NCI-H187 (cell line): ENCODE results near the gene SHB.
"Not testable (repeated sequence)": the region's sequence is repeated elsewhere in the genome, so short reads cannot be mapped to it uniquely, and the experiment has no call there.

Experiments
- DNase-seq, 2 experiments: peaks; one replicate each; lab custom pipeline; 2025; lab: John Stamatoyannopoulos, UW

Gene SHB

DNA sequence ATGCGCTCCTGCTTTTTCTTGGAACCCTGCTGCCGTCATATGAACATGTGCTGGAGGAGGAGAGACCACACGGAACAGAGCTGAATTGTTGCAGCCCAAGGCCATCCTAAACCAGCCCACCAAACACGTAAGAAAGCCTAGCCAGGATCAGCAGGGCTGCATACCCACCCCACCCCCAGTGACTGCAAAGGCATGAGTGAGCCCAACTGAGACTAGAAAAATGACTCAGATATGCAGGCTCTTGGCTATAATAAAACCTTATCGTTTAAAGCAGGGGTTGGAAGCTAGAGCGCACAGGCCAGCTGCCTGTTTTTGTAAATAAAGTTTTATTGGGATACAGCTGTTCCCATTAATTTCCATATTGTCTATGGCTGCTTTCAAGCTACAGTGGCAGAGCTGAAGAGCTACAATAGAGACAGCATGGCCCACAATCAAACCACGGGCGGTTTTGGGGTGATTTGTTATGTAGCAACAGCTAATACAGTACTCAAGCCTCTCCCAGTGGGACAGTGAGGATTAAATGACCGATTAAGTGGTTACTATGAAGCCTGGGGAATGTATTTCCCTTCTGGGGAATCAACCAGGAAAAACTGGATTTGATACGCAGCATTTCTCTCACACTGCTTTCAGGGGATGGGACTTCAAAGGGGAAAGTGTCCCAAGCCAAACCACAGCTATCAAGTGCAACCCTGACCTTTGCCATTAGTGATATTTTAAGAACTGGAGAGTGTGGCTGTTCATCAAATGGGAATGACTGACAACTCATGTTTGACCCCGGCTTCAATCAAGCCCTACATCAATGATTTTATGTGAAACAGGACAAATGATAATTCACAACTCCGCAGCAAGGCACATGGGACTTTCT lies 6.3 kb downstream of the SHB start:
- DNase-seq = no peak

DNA sequence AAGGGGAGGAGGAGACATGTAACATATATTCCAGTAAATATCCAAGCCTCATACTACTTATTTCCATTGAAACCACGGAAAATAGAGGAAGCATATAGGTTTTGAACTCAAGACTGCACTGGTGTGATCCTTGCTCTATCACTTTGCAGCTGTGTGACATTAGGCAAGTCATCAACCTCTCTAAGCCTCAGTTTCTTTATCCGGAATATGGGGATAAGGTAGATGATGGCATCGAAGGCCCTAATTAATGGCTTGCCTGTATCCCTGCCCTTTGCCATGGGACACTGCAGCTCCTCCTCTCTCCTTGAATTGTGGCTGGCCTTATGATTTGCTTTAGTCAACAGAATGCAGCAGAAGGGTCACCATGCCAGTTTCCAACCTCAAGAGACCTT lies 6.9 kb downstream of the SHB start:
- DNase-seq = no peak

DNA sequence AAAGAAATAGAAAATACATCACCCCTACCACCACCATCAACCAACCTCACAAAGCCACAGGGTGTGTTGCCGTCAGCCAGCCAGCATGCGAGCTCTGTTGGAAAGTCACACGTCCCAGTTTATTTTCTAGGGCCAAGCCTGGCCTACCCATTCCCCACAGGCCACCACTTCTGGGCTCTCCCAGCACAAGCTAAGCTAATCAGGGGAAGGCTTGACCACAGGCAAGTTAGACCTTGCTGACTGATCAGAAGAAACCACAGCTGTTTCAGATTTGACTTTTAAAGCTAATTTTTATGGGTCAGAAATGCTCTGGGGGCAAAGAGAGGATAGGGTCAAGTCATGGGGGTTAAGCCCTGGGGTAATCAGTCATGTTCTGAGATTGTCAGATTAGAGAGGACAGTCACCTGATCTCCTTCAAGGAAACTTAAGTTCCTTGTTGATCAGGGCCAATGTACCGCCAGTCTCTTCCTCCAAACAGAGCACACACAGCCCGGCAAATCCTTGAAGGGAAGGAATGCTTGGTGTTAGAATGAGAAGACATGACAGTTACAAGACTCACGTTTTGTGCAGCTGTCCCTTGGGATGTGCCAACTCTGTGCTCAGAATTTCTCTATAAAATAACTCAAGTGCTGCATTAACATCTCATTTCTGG lies 7.6 kb downstream of the SHB start:
- DNase-seq = no peak

DNA sequence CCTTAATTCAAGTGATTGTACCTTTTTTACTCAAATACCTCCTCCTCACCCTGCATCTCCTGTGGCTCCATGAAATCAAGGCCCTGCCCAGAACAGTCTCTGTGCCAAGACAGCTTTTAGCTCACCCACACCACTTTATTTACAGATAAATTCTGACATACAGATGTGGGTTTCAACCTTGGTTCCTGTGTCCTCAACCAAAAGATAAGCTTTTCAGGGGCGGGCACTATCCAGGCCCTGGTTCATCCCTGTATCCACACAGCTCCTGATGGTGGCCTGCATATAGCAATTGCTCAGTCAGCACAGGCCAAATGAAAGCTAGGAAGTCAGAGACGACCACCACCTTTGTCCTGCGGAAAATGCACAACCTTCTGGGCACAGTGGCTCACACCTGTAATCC lies 8.3 kb downstream of the SHB start:
- DNase-seq = no peak

DNA sequence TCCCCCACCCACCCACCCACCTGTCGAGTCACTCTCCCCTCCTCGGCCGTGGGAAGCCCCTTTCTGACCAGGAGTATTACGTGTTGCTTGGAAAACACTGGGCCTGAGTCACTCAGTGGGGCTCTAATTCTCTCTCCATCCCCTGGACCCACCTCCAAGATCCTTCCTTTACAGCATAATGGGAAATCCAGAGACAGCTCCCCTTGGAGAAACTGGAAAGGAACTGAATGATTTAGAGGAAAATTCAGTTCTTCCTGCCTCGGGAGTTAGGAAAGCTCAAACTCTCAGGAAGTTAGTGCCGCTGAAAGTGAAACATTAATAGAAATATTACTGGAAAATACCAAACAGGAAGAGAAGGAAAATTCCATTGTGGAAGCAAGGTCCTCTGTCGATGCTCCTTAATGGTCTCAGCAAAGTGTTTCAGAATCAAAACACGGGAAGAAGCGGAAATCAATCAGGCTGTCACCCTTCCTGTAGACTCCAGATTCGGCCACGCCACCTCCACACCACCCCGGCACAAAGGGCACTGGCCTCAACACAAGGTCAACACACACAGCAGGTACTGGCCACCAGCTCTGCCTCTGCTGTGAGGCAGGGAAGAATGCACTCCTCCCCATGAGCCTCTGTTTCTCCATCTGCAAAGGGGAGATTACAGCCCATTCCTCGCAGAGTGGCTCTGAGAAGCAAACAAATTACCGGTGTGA lies 9.6 kb downstream of the SHB start:
- no peak for DNase-seq

DNA sequence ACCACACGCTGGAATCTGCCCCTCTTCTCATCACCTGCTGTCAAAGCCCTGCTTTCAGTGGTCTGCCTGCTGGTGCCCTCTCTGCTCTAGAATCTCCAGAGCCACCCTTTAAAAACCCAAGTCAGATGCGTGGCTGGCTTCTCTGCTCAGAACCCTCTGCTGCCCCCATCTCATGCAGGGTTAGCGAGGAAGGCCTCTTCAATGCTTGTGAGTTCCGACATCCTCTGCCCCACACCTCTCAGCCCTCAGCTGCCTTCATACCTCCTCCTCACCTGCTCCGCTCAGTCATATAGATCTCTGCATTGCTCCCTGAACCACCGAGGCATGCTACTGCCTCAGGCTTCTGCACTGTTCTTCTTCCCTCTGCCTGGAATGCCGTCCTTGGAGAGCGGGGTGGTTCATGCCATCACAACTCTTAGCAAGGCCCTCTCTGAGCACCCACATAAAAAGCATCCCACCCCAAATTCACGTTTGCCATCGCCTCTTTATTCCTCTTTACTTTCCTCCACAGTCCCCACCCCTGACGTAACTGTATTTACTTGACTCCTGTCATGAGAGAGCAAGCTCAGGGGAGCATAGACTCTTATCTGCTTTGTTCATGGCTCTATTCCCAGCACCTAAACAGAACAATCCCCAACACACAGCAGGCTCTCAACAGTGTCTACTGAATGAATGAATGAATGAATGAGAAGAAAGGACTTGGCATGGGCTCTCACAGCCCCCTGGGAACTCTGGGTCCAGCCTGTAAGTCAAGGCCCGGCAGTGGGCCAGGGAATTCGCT lies 10.4 kb downstream of the SHB start:
- DNase-seq = no peak

DNA sequence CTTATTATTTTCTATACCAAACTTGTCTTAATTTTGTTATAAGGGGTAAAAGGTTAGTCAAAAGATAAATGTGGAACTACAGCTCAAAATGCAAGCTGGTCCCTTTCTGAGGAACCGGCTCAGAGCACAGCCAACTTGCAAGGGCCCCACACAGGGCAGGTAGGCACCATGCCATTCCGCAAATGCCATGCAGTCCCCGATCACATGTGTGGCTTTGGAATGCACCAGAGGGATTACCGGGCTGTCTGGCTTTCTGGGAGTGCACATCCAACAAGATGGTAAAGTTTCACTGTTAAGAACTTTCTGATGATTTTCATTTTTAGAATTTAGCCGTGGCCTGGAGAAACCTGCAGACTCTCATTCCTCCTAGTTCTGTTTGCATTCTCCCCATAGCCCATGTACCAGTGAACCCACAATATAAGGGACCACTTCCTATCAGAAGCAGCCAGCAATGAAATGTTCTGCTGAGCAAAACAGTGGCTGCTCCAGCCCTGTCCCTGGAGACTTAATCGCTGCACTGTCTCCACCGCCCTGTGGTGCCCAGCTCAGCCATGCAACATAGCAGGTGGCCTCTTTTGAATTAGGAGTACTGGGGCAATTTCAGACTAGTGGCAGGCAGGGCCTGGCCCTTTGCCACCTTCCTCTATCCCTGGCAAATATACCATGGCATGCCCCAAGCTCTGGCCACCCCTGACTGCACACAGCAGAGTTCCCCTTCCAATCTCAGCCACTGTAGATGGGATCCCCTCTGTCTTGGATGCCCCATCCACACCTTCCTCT lies 11.4 kb downstream of the SHB start:
- DNase-seq = no peak

DNA sequence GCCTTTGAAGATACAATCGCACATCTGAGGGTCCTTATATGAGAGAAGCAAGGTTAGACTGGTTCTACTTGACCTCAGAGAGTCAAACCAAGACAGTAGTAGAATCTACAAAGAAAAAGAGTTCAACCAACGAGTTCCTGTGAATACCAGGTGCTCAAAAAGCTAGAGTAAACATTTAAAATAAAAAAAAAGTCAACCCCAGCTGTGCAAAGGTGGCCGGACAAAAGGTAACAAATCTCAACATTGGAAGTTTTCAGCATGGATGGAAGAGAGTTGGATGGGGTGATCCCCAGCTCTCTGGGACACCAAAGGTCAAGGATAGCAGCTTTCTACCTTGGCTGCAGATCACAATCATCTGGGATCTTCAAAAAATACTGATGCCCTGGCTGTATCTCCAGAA lies 14.4 kb downstream of the SHB start:
- DNase-seq = no peak

DNA sequence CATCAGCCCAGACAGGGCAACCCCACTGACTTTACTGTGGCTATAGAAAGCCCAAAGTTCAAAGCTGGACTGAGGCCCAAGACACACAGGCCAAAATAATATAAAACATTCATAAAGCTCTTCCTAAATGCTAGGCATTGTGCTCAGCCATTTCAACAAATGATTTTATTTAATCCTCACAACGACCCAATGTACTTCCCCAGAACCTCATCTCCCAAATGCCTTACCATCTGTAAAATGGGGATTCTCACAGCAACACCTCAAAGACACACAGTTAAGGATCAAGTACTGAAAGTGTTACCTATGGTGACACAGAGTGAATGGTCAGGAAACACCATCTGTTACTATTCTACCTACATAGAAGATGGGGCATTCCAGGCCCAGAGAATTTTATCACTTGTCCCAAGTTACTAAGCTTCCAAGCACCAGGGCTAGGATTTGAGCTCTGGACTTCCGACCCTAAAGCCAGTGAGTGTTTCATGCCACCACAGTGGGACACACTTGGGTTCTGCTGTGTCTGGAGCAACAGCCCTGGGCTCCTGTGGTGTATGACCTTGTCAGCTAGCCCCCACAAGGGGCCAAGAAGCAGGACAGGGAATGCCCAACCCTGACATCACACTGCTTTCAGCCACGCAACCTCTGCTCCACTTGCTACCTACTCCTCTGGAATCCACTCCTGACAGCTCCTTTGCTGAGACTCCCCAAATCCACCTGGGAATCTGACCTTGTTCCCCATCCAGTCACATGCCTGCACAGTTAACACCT lies 15.1 kb downstream of the SHB start:
- no peak for DNase-seq

DNA sequence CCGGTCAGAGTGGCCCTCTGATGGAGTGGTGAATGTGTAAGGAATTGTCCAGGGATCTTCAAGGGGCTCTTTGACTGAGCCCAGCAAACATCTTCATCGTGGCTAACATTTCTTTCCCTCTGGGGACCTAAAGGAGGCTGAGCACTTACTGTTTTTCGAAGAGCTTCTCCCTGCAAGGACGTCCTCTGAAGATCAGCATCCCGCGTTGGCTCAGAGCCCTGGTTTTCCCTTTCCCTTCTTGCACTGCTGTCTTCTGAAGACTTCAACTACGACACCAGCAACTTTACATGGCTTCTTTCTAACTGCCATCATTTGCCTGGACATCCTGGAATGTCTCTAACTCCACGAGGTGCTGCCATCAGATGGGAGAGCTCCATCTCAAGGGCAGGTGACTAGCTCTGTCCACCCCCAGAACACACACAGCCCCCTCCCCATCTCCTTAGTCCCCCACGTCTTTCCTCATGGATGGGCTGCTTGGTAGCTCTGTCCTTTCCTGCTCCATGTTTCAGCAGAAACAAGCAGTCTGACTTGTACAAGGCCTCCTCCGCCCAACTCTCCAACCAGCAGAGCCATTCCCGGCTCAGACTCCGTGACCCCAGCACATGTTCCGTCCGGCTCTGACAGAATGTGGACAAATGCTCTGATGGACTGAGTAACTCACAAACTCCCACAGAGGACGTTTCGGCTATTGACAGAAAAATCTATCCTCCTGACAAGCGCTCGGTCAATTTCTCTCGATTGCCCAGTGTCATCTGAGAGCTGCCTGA lies 17.1 kb downstream of the SHB start:
- DNase-seq = no peak

DNA sequence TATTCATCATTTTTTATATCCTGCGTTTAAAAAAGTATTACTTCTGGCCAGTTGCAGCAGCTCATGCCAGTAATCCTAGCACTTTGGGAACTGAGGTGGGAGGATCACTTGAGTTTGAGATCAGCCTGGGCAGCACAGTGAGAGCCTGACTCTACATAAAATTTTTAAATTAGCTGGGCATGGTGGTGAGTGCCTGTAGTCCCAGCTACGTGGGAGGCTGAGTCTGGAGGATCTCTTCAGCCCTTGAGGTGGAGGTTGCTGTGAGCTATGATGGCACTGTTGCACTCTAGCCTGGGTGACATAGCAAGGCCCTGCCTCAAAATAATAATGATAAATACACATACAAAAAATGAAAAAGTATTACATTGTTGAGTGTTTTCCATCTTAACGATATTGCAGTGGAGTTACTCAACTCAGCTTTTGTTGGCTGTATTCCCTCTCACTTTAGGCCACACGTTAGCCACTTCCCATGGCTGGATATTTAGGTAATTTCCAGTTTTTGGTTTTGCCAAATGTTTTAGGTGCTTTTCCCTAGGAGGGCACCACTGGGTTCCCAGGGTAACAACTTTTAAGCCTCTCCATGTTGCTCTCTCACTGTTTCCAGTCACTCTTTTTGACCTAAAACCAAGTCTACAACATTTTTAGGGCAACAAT lies 20.6 kb downstream of the SHB start:
- no peak for DNase-seq

DNA sequence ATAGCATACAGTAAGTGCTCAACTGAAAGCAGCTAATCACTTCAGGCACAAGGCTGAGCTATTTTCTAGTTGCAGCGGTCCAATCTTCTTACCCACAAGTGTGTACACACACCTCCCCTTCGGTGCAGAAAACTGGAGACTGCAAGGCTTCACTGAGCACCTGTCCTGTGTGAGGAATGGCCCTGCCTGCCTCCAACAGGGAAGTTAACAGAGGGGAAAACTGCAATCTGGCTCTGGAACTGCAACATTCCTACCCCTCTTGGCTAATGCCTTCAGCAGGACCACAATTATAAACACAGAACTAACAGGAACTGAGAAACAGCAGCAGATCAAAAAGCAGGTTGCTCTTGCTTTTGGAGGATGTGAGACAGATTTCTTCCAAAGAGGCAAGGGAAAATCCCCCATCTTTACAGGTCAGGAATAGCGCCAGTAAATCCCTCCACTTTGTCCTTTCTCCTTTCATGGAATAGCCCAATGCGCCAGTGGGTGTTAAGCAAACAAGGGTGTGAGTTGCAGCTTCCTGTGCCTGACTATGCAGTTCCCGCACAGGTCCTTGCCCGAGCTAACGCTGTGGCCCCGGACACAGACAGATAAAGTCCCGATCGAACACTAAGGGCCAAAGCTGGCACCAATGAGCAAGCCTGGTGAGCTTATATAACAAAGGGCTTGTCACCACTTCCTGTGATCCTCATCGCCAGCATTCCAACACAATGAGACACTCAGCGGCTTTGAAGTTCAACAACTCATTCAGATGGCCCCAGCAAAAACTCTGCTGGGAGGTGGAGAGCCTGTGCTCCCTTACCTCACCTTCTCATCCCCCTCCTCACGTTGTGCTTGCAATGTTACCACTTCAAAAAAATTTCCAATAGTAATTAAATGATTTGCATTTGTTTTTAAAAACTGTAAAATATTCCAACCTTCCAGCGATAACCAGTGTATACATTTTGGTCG lies 21.5 kb downstream of the SHB start:
- DNase-seq = no peak

DNA sequence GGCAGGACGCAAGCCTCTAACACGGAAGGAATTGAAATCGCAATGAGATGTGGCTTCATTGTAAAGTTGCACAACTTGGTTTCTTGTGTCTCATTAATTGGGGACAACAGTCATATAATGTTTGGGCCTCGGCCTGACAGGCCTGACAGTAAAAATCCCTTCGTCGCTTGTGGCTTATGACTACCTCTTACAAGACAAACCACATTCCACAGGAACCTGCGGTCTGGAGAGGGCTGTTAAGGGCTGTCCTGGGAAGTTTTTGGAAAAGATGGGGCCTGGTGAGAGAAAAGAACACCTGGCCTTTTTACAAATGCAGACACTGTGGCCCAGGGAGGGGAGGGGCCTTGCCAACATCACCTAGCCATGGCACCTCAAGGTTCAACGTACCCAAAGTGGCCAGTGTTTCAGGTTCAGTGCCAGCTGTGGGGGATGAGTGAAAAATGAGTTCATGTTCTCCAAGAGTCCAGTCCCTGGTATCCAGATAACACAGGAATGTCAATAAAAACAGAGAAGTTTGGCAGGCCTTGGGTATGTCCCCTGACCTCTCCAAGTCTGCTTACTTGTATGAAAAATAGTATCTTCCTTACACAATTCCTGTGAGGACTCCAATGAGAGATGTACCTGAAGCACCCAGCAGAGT lies 22.2 kb downstream of the SHB start:
- no peak for DNase-seq

DNA sequence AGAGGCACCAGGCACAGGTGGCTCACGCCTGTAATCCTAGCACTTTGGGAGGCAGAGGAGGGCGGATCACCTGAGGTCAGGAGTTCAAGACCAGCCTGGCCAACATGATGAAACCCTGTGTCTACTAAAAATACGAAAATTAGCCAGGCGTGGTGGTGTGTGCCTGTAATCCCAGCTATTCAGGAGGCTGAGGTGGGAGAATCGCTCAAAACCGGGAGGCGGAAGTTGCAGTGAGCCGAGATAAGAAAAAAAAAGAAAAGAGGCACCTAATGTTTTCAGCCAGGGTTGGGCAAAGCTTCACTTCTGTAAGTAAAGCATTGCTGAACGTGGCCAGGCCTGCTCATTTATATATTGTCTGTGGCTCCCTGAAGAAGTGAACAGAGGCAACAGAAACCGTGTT lies 23.1 kb downstream of the SHB start:
- not testable (repeated sequence) for DNase-seq

DNA sequence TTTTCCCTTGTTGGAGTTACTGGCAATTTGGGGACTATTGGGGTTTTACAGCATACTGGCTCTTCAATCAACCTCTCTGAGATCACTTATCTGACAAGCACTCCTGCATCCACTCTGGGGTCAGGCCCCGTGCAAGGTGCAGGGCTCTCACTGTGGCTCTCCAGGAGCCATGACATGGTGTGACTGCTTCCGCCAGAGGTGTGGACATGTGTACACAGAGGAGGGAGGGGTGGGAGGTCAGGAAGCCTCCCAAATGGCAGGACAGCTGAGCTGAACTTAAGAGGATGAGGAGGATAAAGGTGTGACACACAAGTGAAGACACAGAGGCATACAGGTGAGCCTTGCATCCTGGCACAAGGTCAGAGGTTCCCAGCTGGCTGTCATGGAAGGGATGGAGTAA lies 24.3 kb downstream of the SHB start:
- DNase-seq = no peak

DNA sequence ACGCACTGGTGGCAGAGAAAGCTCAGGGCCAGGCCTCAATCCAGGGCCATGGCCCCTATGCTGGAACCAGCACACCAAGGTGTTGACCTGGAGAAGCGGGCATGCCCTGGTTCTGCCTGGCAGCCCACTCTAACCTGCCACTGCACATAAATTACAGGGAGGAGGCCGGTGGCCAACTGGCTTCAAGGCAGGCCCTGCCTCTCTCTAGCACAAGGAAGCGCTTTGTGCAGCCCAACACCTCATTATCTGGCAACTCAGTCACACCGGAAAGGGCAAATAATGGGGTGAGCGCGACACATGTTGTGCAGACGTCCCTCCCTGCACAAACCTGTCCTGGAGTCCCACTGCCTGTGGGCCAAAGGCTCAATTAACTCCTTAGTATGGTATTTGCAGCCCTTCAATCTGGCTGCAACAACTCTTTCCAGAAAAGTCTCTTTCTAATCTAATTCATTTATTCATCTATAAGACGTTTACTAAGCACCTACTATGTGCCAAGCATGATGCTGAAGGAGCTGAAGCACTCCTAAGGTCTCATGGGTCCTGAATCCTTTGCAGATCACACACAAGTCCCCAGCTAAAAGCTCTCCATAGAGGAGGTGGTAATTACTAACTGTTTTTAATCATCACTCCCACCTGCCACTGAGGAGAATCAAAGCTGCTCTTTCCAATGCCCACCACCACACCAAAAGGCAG lies 24.9 kb downstream of the SHB start:
- no peak for DNase-seq
